Immature natural killer cell (primary cell): ENCODE results near the gene NR2F1-AS1. TPM values are rescaled to one million over a fixed set of nuclear protein-coding genes. Genes with fewer than 3 reads are reported as not detected.

Experiments used
- DNase-seq, 3 donors: peaks; one replicate each; pipeline ENCODE4 v3.0.0; 2022; ENCODE audit warnings: mixed read lengths in 1 of 3
- H3K27ac Mint-ChIP-seq, 6 donors: one replicate each; pipeline ENCODE4 v1.8.0; 2020; ENCODE audit warnings: mixed read lengths in 6 of 6, mild to moderate bottlenecking in 5 of 6, inconsistent platforms in 4 of 6, moderate library complexity in 3 of 6
- H3K27me3 Mint-ChIP-seq, 3 donors: one replicate each; pipeline ENCODE4 v1.8.0; 2020 to 2021; ENCODE audit warnings: low read depth in 3 of 3, mild to moderate bottlenecking in 3 of 3, mixed read lengths in 3 of 3, moderate library complexity in 3 of 3, inconsistent platforms in 1 of 3
- H3K36me3 Mint-ChIP-seq, 3 donors: one replicate each; pipeline ENCODE4 v1.8.0; 2020; ENCODE audit warnings: mixed read lengths in 3 of 3, inconsistent platforms in 2 of 3, mild to moderate bottlenecking in 2 of 3
- H3K4me1 Mint-ChIP-seq, 2 donors: one replicate each; pipeline ENCODE4 v1.8.0; 2020; ENCODE audit warnings: inconsistent platforms in 2 of 2, mild to moderate bottlenecking in 2 of 2, mixed read lengths in 2 of 2, moderate library complexity in 1 of 2
- H3K4me3 Mint-ChIP-seq, 5 donors: one replicate each; pipeline ENCODE4 v1.8.0; 2020; ENCODE audit warnings: mild to moderate bottlenecking in 5 of 5, mixed read lengths in 5 of 5, inconsistent platforms in 3 of 5, moderate library complexity in 3 of 5
- H3K9me3 Mint-ChIP-seq, 6 donors: one replicate each; pipeline ENCODE4 v1.8.0; 2020; ENCODE audit warnings: mild to moderate bottlenecking in 6 of 6, mixed read lengths in 6 of 6, inconsistent platforms in 4 of 6, moderate library complexity in 3 of 6
- polyA plus RNA-seq, 3 donors: library from polyadenylated mRNA; unstranded; fragments of 300-500 nt; fragmentation: Illumina TruSeq; gene quantifications; one replicate each; pipeline ENCODE4 v1.2.3, GENCODE V29; 2021

NR2F1-AS1 gene
- polyA plus RNA-seq, 3 donors from 2014 or later = not detected

DNA sequence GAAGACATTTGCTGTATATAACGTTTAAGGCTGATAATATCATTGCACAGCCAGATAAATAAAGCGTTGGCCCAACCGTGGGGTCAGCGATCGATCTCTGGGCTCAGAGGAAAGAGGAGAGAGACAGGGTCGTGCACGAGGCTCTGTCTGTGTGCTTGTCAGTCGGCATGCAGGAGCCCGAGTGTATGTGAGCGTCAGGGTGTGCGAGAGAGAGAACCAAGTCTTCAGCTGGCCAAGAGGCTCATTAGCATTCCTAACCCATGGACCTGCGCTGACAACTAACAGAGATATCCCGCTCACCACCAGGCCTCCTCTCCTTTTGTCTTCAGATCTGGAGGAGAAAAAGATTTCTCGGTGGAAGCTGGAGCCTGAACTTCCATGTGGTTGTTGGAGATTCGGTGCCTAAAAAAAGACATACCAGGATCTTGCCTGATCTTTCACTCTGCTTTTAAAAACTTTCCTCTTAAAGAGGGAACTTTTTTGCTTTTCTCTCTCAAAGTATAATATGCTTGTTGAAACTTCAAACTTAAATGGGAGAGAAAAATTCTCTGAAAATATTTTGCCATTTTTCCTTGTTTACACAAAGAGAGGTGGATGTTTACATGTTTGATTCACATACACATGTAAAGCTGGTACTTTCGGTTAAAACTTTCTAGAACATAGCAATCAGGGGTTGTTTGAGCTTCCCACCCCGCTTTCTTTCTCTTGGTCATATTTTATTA lies 18.5 kb upstream of the NR2F1-AS1 start:
- no peak overlapping the region for H3K4me3 Mint-ChIP-seq
- peaks cover 0 to 5% (median 0%) of the 10 kb centered on the region in 6 donors for H3K9me3 Mint-ChIP-seq
- peaks cover 15 to 45% (median 18%) of the 10 kb centered on the region in 3 donors for H3K27me3 Mint-ChIP-seq
- no peaks in the 10 kb centered on the region for H3K36me3 Mint-ChIP-seq
- peaks cover 8 to 20% of the 10 kb centered on the region in 2 donors for H3K4me1 Mint-ChIP-seq
- no peak overlapping the region for H3K27ac Mint-ChIP-seq
- no peak for DNase-seq

DNA sequence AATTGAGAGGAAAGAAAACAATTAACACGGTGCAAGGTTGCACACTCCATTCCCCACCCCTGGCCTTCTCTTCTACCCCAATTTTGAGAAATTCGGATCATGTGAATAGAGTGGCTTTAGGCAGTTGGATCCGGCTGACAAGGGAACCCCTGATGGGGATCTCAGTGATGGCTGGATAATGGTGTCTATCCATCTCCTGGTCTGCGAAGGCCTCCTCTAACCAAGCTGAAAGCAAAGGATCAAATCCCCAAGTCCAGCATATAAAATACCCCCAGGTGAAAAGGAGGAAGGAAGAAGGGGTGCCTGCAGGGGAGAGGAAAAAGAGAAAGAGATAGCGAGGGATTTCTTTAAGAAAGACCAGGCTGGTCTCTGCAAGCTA lies 18.0 kb upstream of the NR2F1-AS1 start:
- Mint-ChIP-seq H3K4me1 (peaks cover 8 to 19% of the 10 kb centered on the region in 2 donors), H3K9me3 (peaks cover 0 to 5% (median 0%) of the 10 kb centered on the region in 6 donors), H3K27ac (no peak overlapping the region), H3K27me3 (peaks cover 15 to 50% (median 23%) of the 10 kb centered on the region in 3 donors), H3K36me3 (no peaks in the 10 kb centered on the region), H3K4me3 (no peak overlapping the region)
- DNase-seq = no peak

DNA sequence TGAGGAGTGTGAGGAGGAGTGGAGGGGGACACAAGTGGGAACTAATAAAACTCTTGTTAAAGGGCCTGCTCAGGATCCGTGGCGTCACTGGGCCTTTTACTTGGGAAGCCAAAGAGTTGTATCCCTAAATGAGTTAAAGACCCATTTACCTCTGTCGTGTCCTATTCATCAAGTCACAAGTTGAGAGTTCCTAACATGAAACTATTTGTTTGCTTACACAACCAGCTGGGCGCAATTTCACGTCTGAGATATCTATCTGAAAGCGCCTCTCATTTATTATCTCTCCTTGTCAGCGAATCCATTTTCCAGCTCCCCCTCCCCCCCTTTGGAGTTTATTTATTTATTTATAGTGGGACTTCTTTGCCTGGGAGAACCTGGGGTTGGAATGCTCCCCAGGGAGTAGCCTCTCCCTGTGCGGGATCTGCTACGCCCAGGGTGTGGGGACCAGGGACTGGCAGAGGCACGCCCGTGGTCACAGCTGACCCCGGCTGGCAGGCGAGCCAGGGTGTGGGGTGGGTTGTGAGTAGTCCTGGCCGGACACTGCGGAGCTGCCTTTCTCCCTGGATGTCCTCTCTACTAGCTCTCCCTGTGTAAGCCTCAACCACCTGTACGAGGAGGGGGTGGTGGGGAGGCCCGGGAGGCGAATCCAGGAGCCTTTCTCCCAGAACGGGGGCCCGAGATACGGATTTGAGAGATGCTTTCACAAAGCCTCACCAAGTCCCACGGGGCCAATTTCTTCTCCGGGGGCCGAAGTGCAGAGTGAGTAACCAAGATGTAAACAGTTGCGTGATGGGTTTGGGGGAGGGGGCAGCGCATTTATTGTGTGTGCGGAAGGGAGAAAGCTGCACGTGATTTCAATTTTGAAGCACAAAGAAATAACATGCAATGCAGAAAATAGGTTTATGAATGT lies 17.3 kb upstream of the NR2F1-AS1 start:
- H3K27me3 Mint-ChIP-seq = peaks cover 15 to 48% (median 23%) of the 10 kb centered on the region in 3 donors
- H3K27ac Mint-ChIP-seq = no peak overlapping the region
- H3K36me3 Mint-ChIP-seq = no peaks in the 10 kb centered on the region
- no peak for DNase-seq
- H3K4me1 Mint-ChIP-seq = peaks cover 5 to 14% of the 10 kb centered on the region in 2 donors
- peaks cover 0 to 5% (median 0%) of the 10 kb centered on the region in 6 donors for H3K9me3 Mint-ChIP-seq
- H3K4me3 Mint-ChIP-seq = no peak overlapping the region

DNA sequence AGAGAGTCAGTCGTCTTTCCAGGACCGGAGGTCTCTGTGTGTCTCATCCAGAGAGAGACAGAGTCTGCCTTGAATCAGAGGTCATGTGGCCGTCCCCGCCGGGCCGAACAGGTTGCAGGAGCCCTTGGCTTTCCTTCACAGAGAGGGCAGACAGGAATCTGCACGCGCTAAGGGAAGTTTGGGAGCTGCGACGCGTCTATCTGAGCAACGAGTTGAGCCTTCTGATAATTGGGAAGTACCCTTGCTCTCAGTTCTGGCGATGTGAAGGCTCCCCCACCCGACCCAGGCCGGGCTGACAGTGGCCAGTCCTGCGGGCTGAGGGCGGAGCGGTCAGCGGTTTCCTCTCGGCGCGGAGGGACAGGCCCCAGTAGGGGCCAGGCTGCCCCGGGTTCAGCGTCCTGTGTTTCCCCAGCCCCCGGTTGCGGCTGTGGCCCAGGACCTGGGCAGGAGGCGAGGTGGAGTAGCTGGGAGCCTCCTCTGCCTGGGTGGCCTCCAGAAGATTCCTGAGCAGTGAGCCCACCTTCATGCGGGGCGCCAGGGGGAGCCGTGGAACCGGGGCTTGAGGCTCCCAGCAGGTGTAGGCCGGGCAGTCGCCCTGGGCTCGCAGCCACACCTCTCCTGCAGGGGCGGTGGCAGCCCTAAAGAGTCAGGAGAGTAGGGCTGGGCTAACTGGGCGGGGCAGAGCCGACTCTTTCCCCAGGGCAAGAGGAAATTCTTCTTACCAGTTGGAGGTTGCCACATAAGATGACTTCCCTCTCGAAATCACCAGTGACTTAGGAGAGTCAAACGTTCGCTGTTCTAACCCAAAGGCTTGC lies 15.9 kb upstream of the NR2F1-AS1 start:
- H3K27ac Mint-ChIP-seq = no peak overlapping the region
- H3K4me1 Mint-ChIP-seq = peaks cover 5 to 14% of the 10 kb centered on the region in 2 donors
- no peak for DNase-seq
- H3K9me3 Mint-ChIP-seq = peaks cover 0 to 5% (median 0%) of the 10 kb centered on the region in 6 donors
- H3K4me3 Mint-ChIP-seq = no peak overlapping the region
- no peaks in the 10 kb centered on the region for H3K36me3 Mint-ChIP-seq
- peaks cover 12 to 44% (median 23%) of the 10 kb centered on the region in 3 donors for H3K27me3 Mint-ChIP-seq

DNA sequence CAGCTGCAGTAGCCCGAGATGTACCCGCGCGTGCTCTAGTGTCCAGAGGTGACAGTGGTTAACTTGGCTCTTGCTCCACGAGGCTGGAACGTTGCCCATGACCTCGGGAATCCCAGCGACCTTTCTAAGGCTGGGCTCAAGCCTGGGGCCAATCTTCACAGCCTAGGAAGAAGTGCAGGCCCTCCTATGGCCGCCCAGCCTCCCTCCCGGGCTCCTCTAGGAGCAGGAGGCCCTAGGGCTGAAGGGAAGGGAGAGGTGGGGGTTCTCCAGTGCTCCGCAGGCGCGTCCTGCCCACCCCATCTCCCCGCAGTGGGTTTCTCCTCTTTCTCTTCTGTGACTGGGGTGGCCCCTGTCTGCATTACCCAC lies 15.3 kb upstream of the NR2F1-AS1 start:
- Mint-ChIP-seq H3K36me3 (peaks cover 0 to 2% (median 0%) of the 10 kb centered on the region in 3 donors), H3K9me3 (peaks cover 0 to 5% (median 0%) of the 10 kb centered on the region in 6 donors), H3K4me3 (peak overlapping the region in 2 of 5 donors; percentile 38 to 50), H3K27me3 (peaks cover 10 to 47% (median 25%) of the 10 kb centered on the region in 3 donors), H3K27ac (no peak overlapping the region), H3K4me1 (peaks cover 5 to 14% of the 10 kb centered on the region in 2 donors)
- DNase-seq = no peak

DNA sequence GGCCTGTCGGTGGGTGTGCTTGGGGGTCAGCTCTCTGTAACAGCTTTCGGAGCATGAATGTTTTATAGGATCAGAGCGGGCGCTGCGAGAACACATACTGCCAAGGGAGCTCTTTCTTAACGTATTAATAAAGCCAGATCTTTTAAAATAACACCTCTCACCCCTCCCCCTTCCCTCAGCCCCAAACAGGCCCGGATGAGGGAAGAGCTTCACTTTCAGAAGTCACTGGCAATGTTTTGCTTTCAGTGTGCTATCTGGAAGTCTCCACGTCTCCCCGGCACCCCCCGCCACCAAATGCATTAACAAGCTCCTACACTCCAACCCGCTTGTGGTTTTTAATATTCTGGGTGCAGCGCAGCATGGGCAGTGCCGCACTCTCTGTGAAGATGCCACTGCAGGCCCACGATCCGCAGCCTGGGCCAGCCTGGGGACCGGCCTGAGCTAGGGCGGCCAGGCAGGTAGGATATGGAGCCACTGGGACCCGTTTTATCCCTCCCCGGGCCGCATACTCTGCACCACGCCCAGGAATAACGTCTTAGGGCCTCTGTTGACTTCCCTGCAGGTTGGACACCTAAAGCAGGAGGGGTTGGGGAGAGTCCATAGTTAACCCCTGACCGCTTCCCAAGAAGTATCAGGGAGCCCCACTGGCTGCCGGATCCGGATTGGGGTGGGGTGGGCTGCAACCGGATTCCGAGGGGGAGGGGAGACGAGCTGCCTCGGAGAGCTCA lies 14.6 kb upstream of the NR2F1-AS1 start:
- H3K36me3 Mint-ChIP-seq = peaks cover 0 to 2% (median 0%) of the 10 kb centered on the region in 3 donors
- H3K27me3 Mint-ChIP-seq = peaks cover 9 to 52% (median 32%) of the 10 kb centered on the region in 3 donors
- peaks cover 5 to 14% of the 10 kb centered on the region in 2 donors for H3K4me1 Mint-ChIP-seq
- peaks cover 0 to 5% (median 0%) of the 10 kb centered on the region in 6 donors for H3K9me3 Mint-ChIP-seq
- peak overlapping the region in 3 of 5 donors; percentile 33 to 61 (median 44) for H3K4me3 Mint-ChIP-seq
- H3K27ac Mint-ChIP-seq = peak overlapping the region in 1 of 6 donors; percentile 50
- DNase-seq = no peak

DNA sequence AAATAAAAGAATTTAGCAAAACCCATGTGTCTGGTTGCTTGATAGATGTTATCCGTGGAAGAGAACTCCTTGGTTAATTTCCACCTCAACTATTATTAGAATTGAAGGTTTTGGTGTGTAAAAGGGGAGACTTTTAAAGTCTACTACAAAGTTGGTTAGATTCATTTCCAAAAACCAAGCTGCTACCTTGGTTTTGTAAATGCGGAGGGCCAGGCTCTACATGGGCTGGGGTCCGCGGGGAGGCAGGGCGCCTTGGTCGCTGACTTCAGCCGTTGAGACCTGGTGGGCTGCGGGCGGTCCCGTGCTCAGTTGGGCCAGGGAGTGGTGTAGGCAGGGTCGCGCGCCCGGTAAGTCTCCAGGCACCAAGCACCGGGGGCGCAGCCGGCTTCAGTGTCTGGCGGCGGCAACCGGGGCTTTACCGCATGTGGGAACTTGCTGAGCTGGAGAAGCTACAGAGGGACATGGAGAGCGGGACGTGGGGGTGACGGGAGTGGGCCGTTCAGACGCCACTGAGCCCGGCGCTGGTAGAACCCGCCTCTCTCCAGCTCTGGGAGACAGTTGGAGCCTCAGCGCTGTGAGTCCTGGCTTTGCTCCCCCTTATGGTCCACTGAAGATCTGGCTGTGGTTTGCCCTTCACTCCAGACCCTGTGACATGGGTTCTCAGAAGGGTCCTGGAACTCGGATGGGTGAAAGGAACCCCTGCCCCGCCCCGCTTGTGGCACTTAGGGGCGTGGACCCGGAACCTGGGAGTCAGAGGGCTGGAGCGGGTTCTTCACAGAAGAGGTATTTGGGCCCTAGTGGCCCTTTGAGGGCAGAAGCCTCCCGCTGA lies 13.8 kb upstream of the NR2F1-AS1 start:
- no peak for DNase-seq
- Mint-ChIP-seq H3K9me3 (peaks cover 0 to 5% (median 0%) of the 10 kb centered on the region in 6 donors), H3K27me3 (peaks cover 12 to 58% (median 32%) of the 10 kb centered on the region in 3 donors), H3K27ac (peak overlapping the region in 1 of 6 donors; percentile 50), H3K4me3 (peak overlapping the region in 3 of 5 donors; percentile 33 to 61 (median 44)), H3K36me3 (peaks cover 0 to 2% (median 0%) of the 10 kb centered on the region in 3 donors), H3K4me1 (peaks cover 5 to 14% of the 10 kb centered on the region in 2 donors)

DNA sequence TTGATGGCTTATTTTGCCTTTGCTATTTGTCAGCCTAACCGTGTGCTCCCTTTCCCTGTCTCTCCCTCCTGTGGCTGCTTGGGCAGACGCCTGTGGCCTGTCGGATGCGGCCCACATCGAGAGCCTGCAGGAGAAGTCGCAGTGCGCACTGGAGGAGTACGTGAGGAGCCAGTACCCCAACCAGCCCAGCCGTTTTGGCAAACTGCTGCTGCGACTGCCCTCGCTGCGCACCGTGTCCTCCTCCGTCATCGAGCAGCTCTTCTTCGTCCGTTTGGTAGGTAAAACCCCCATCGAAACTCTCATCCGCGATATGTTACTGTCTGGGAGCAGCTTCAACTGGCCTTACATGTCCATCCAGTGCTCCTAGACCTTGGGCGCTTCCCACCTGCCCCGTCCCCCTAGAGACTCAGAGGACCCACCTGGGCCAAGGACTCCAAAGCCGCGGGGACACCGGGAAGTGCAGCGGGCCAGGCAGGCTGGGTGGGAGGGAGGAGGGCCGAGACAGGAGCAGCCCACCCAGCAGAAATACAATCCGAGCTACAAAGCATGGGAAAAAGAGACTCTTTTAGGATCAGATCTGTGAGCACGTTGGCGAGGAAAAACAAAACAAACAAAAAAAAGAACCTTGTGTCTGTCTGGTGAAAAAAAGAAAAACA lies 12.6 kb upstream of the NR2F1-AS1 start:
- no peak overlapping the region for H3K4me3 Mint-ChIP-seq
- peaks cover 0 to 6% (median 0%) of the 10 kb centered on the region in 6 donors for H3K9me3 Mint-ChIP-seq
- no peak overlapping the region for H3K27ac Mint-ChIP-seq
- no peak for DNase-seq
- H3K36me3 Mint-ChIP-seq = peaks cover 0 to 8% (median 0%) of the 10 kb centered on the region in 3 donors
- peaks cover 18 to 70% (median 43%) of the 10 kb centered on the region in 3 donors for H3K27me3 Mint-ChIP-seq
- H3K4me1 Mint-ChIP-seq = peaks cover 11 to 18% of the 10 kb centered on the region in 2 donors

DNA sequence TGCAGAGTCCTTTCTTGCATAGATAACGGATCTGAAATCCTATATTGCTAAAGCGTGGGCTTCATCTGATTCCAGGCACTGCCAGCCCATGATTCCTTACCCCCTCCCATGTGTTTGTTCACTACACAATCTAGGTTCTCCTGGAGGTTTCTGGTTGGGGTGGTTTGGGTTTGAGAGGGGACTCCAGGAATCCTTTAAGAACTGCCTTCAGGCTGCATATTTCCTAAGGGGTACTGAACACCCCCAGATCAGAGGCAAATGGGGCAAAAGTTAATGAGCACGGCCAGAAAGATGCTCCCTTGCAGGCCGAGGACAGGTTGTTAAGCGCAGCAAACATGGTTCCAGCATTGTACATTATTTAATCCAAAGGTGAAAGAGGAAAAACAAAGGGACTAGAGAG lies 11.9 kb upstream of the NR2F1-AS1 start:
- Mint-ChIP-seq H3K27me3 (peaks cover 19 to 71% (median 42%) of the 10 kb centered on the region in 3 donors), H3K36me3 (peaks cover 0 to 8% (median 0%) of the 10 kb centered on the region in 3 donors), H3K4me3 (no peak overlapping the region), H3K27ac (no peak overlapping the region), H3K9me3 (peaks cover 0 to 5% (median 0%) of the 10 kb centered on the region in 6 donors), H3K4me1 (peaks cover 14 to 24% of the 10 kb centered on the region in 2 donors)
- DNase-seq = no peak

DNA sequence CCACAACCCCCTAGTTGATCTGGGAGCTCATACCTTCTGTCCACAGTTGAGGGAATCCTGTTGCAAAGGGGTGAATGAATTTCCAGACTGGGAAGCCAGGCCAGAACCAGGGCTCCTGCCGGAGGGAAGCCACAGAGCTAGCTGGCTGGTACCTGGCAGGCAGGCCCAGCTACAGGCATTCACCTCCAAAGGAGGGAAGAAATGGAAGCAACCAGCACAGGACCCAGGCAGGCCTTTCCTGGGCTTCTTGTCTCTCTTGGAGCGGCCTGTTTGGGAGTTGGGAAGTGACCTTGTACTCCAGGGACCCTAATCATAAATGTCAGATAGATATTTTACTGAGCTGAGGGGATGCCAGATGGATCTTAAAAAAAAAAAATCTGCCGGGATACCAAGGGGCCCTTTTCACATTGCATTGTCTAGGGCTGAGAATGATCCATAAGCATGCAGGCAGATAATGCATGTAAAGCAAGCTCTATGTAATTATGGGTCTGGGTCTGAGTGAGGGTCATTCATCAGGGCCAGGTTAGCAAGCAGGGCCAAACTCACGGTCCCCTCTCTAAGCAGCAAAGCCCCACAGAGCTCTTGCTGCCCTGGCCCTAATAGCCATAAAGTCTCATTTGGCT lies 10.4 kb upstream of the NR2F1-AS1 start:
- peaks cover 0 to 8% (median 0%) of the 10 kb centered on the region in 3 donors for H3K36me3 Mint-ChIP-seq
- H3K4me1 Mint-ChIP-seq = peaks cover 20 to 31% of the 10 kb centered on the region in 2 donors
- no peak overlapping the region for H3K4me3 Mint-ChIP-seq
- H3K27ac Mint-ChIP-seq = no peak overlapping the region
- peaks cover 33 to 75% (median 52%) of the 10 kb centered on the region in 3 donors for H3K27me3 Mint-ChIP-seq
- no peak for DNase-seq
- H3K9me3 Mint-ChIP-seq = peaks cover 0 to 9% (median 0%) of the 10 kb centered on the region in 6 donors

DNA sequence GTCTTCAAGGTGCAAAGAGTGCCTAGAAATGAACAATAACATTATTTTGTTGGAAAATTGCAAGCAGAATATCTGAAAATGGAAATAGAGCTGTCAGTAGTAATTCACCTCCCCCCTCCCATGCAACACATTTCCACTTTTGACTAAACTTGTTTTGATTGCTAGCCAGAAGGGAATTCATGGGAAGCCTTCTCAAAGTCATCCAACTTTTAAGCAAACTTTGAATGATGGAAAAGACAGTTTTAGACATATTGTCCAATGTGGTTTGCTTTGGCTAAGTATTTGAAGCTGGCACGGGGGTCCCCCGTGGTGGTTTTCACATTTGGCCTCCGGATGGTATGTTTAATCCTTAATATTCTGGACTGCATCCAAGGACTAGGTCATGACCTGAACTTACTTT lies 9.5 kb upstream of the NR2F1-AS1 start:
- Mint-ChIP-seq H3K9me3 (peaks cover 0 to 7% (median 0%) of the 10 kb centered on the region in 6 donors), H3K36me3 (peaks cover 0 to 8% (median 4%) of the 10 kb centered on the region in 3 donors), H3K4me1 (peaks cover 23 to 32% of the 10 kb centered on the region in 2 donors), H3K27me3 (peaks cover 34 to 71% (median 60%) of the 10 kb centered on the region in 3 donors), H3K4me3 (no peak overlapping the region), H3K27ac (no peak overlapping the region)
- DNase-seq = no peak
